NB4 (cell line): Measurements from ENCODE around the gene NPAS3.

ENCODE experiments used
- DNase-seq: peaks from one replicate; pipeline ENCODE4 v3.0.0; 2010; ENCODE audit warnings: low read depth
- H3K4me3 ChIP-seq: one replicate; pipeline ENCODE4 v1.5.1; 2011; ENCODE audit warnings: mild to moderate bottlenecking, low read depth, low read length, moderate library complexity
- MYC ChIP-seq: IDR thresholded peaks from 2 replicates; pipeline ENCODE4 v1.6.1; 2011; ENCODE audit warnings: low read depth, low read length
- POLR2A ChIP-seq: IDR thresholded peaks from 2 replicates; pipeline ENCODE4 v1.6.1; 2011; ENCODE audit warnings: mild to moderate bottlenecking; ENCODE audit not compliant: insufficient read length; ENCODE audit errors: extremely low read depth
- TF ChIP-seq, protein P1 (sequence below): IDR thresholded peaks from 2 replicates; pipeline ENCODE4 v1.6.1; 2011; ENCODE audit warnings: low read depth, low read length
- TF ChIP-seq, protein P2 (sequence below): IDR thresholded peaks from one replicate; pipeline ENCODE4 v1.5.1; 2012; ENCODE audit warnings: low read depth, low read length

Gene NPAS3

DNA sequence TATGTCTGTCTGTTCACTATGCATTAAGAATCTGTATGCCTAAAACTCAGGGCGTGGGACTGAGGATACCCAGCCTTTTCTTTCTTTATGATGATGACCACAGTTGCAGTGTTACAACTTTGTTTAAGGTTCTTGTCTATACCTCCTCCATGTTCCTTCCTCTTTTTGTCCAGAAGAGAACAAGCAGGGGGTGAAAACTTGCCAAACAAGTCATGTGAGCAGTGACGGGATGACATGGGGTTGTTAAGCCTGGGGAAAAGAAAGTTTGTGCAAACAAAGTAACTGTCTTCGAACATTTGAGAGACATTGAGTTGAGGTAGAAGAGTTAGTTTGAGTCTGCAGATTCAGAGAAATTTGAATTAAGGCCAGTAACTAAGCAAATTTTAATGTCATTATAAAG, 505.5 kb downstream of the NPAS3 start:
- no peak overlapping the region for H3K4me3 ChIP-seq
- TF ChIP-seq MYC (no peak), POLR2A (no peak)
- TF ChIP-seq, protein P1, sequence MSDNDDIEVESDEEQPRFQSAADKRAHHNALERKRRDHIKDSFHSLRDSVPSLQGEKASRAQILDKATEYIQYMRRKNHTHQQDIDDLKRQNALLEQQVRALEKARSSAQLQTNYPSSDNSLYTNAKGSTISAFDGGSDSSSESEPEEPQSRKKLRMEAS, result no peak
- TF ChIP-seq, protein P2, sequence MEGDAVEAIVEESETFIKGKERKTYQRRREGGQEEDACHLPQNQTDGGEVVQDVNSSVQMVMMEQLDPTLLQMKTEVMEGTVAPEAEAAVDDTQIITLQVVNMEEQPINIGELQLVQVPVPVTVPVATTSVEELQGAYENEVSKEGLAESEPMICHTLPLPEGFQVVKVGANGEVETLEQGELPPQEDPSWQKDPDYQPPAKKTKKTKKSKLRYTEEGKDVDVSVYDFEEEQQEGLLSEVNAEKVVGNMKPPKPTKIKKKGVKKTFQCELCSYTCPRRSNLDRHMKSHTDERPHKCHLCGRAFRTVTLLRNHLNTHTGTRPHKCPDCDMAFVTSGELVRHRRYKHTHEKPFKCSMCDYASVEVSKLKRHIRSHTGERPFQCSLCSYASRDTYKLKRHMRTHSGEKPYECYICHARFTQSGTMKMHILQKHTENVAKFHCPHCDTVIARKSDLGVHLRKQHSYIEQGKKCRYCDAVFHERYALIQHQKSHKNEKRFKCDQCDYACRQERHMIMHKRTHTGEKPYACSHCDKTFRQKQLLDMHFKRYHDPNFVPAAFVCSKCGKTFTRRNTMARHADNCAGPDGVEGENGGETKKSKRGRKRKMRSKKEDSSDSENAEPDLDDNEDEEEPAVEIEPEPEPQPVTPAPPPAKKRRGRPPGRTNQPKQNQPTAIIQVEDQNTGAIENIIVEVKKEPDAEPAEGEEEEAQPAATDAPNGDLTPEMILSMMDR, result no peak
- DNase-seq, result no peak

DNA sequence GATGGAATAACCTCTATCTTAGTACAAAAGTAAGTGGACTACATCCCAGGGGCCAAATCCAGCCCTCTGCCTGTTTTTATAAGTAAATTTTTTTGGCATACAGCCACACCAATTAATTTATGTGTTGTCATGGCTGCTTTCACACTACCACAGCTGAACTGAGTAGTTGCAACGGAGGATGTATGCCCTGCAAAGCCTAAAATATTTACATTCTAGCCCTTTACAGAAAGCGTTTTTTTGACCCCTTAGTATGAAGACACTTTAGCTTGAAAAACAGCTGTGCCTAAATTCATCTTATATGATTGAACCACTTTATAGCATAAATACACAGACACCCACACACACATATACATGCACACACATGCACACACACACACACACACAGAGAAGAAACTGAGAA, 510.6 kb downstream of the NPAS3 start:
- TF ChIP-seq, protein P1, result no peak
- no peak for TF ChIP-seq POLR2A
- TF ChIP-seq, protein P2, result no peak
- TF ChIP-seq MYC, result no peak
- no peak overlapping the region for H3K4me3 ChIP-seq
- no peak for DNase-seq

DNA sequence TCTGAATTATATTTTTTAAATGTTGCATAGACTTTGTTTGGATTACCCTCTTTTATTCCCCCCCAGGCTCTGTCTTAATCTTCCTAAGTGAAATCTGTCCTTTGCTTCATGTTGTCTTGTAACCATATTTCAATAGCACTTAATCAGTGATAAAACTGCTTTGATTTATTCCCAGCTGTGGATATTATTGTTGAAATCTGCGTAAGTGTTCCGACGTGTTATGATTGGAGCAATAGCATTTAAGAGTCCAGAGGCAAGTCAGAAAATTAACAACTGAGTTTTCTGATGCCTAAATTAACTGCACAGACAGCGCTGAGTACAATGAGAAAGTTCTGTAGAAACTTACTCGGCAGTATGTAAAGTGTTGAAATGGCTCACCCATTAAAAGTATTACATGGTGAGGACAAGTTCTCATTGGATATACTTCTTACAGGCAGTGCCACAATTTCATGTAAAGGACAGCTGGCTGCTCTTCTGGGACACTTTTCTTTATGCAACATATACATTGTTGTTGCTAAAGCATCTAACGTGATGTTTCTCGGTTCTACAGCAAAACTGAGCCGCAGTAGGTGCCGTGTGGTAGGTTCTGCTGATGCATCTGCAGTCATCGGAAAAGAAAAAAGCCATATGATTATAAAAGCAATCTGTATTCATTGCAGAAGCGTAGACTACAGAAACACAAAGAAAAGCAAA, 511.2 kb downstream of the NPAS3 start:
- no peak for DNase-seq
- no peak overlapping the region for H3K4me3 ChIP-seq
- TF ChIP-seq, protein P2, result no peak

DNA sequence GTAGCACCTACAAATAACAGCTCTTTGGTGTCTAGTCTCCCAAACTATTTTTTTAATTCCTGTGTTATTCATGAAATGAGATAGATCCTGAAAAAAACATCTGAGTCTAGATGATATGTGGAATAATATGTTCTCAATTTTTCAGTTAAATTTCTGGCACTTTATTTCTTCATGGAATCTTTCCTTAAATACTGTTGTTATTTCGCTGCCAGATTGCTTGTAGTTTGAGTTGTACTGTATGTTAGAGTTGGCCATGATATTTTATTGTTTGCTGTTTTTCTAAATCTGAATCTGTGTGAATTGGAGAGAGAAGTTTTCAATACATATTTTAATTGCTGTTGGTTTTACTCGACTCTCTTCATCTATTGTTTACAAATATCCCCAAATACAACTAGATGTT, 511.7 kb downstream of the NPAS3 start:
- no peak for DNase-seq
- H3K4me3 ChIP-seq, result no peak overlapping the region
- TF ChIP-seq, protein P1, result no peak
- no peak for TF ChIP-seq MYC
- TF ChIP-seq, protein P2, result no peak

DNA sequence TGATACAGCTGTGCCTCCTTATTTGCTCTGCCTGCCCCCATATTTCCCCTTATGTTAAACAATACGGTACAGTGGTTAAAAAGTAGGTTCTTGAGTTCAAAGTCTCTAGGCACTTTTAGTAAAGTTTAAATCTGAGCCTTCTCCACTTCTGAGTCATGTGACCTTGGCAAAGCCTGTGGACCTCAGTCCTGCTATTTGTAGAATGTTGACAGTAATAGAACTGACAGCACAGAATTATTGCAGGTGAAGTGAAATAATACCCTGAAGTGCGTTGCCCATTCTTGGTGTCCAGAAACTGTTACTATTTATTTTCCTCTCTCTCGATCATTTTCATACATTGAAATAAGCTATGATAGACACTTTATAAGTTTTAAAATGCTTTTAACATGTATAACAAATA, 512.5 kb downstream of the NPAS3 start:
- no peak overlapping the region for H3K4me3 ChIP-seq
- TF ChIP-seq, protein P1, result no peak
- TF ChIP-seq, protein P2, result no peak
- TF ChIP-seq MYC (no peak), POLR2A (no peak)
- DNase-seq, result no peak

DNA sequence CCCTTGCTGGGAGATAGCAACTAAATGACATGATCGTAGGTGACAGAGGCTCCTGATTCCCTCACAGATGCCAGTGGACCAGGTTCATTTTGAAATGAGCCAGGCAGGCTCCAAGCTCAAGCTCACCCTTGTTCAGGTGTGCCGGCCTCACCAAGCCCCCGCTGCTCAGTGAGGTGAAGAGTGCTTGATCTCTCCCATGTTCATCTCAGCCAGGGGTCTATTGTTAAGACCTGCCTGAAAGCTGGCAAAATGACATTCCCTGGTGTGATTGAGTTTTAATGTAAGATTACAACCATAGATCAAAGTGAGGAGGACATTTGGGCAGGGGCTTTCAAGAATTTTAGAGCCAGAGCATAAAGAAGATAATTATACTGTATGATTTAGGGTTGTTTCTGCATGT, 514.3 kb downstream of the NPAS3 start:
- no peak for DNase-seq
- H3K4me3 ChIP-seq, result no peak overlapping the region

More for the DNA sequence above, 514.3 kb downstream of the NPAS3 start:
- TF ChIP-seq POLR2A, result no peak
- TF ChIP-seq, protein P2, result no peak
